ENCODE results near the gene PLEKHA6.

Gene PLEKHA6

GRCh38 chr1:204354579-204354978 is 5.2 kb downstream of the PLEKHA6 start:
- DNase-seq (ENCODE audit: low spot score): no peak

- DNase-seq (ENCODE audit: low spot score): no peak
Observed at GRCh38 chr1:204353213-204353910, 6.4 kb downstream of the PLEKHA6 start.

GRCh38 chr1:204350857-204351573 is 8.7 kb downstream of the PLEKHA6 start:
- peak; percentile 89 for DNase-seq (ENCODE audit: low spot score)

- no peak for DNase-seq (ENCODE audit: low spot score)
Observed at GRCh38 chr1:204350312-204350711, 9.4 kb downstream of the PLEKHA6 start.

- no peak for DNase-seq (ENCODE audit: low spot score)
Observed at GRCh38 chr1:204349602-204350001, 10.1 kb downstream of the PLEKHA6 start.

GRCh38 chr1:204348722-204349121 is 11.0 kb downstream of the PLEKHA6 start:
- DNase-seq (ENCODE audit: low spot score): no peak

GRCh38 chr1:204348242-204348641 is 11.5 kb downstream of the PLEKHA6 start:
- no peak for DNase-seq (ENCODE audit: low spot score)

- no peak for DNase-seq (ENCODE audit: low spot score)
Observed at GRCh38 chr1:204345941-204346645, 13.6 kb downstream of the PLEKHA6 start.

- no peak for DNase-seq (ENCODE audit: low spot score)
Observed at GRCh38 chr1:204345438-204345841, 14.3 kb downstream of the PLEKHA6 start.

- no peak for DNase-seq (ENCODE audit: low spot score)
Observed at GRCh38 chr1:204344665-204345355, 14.9 kb downstream of the PLEKHA6 start.

GRCh38 chr1:204343802-204344201 is 15.9 kb downstream of the PLEKHA6 start:
- DNase-seq (ENCODE audit: low spot score): no peak

- no peak for DNase-seq (ENCODE audit: low spot score)
Observed at GRCh38 chr1:204343247-204343646, 16.5 kb downstream of the PLEKHA6 start.

- DNase-seq (ENCODE audit: low spot score): no peak
Observed at GRCh38 chr1:204342310-204342709, 17.4 kb downstream of the PLEKHA6 start.

- DNase-seq (ENCODE audit: low spot score): no peak
Observed at GRCh38 chr1:204341380-204341779, 18.3 kb downstream of the PLEKHA6 start.

GRCh38 chr1:204340081-204340889 is 19.4 kb downstream of the PLEKHA6 start:
- DNase-seq (ENCODE audit: low spot score): peak; percentile 61

GRCh38 chr1:204339541-204339940 is 20.2 kb downstream of the PLEKHA6 start:
- DNase-seq (ENCODE audit: low spot score): no peak

- DNase-seq (ENCODE audit: low spot score): no peak
Observed at GRCh38 chr1:204338997-204339396, 20.7 kb downstream of the PLEKHA6 start.

GRCh38 chr1:204338360-204338759 is 21.4 kb downstream of the PLEKHA6 start:
- no peak for DNase-seq (ENCODE audit: low spot score)

- no peak for DNase-seq (ENCODE audit: low spot score)
Observed at GRCh38 chr1:204337583-204337982, 22.1 kb downstream of the PLEKHA6 start.

- DNase-seq (ENCODE audit: low spot score): no peak
Observed at GRCh38 chr1:204337036-204337429, 22.7 kb downstream of the PLEKHA6 start.

GRCh38 chr1:204336421-204337035 is 23.2 kb downstream of the PLEKHA6 start:
- no peak for DNase-seq (ENCODE audit: low spot score)
